ENCODE measurements around the gene CDH23.

Gene CDH23

DNA sequence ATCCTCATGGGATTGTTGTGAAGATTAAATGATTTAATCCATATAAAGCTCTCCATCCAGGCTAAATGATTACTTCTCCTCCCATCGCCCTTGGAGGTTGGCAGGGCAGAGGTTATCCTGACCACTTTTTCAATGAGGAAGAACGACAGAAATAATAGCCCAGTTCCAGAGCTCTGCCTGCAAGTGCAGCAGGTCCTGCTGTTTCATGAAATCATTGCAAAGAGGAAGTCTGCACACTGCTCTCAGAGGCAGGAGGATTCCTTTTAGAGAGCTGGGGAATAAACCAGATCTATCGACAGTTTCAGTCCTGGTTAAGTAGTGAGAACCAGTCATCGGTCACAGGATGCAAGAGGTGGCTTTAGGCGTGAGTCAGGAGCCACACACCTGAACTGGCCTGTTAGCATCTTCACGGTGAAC lies 25.0 kb upstream of the CDH23 start:
- DNase-seq: no peak

DNA sequence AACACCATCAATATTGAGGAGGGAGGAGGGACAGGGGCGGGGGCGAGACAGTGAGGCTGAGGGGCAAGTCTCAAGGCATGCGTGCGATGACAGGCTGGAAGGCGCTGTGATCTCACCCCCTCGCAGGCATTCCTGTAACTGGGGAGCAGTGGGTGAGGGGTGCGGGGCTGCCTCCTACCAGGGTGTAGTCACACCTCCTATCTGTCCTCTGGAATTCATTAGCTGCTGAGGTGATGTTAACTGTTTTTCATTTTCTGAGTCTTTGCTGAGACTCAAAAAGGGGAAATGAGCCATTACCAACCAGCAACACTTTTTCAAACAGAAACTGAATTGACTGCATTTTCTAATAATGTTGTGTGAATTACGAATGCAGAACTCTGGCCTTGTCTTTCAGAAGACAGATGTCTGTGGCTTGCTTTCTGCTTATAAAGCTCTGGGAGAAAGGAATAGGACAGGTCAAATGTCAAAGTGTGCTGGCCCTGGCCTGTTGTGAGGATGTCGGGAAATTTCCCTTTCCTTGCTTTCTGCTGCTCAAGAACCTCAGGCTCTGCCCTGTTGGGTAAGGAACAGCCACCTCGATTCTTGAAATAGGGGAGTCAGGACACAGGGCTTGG lies 23.7 kb upstream of the CDH23 start:
- DNase-seq: no peak

DNA sequence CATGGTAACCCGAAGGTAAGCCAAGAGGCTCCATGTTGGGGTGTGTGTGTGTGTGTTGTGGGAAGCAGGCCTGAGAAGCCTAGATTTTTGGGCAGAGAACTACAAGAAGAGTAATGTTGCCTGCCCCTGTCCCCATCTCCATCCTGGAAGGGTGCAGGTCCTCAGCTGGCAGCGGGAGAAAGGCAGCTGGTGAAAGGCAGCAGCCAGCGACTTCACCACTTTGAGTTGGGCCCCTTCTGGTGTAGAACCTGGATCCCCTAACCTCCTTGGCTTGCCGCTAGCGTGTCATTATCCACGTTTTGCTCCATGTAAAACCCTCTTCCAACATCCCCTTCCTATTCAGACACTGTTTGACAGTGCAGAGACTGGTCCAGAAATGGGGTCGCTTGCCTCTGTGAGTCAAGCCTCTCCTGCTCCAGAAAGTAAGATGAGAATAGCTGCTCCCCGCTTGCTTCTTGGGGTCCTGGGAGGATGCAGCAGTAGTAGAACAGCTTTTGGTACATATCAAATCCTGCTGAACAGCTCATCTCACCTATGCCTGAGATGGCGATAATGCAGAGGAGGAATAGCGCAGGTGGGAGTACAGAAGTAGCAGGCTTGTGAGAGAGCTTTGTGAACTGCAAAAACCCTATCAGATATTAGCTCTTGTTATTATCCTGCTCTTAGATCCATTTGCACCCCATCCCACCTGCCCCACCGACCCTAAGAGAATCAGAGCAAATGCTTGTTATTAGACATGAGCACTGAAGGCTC lies 22.1 kb upstream of the CDH23 start:
- no peak for DNase-seq

DNA sequence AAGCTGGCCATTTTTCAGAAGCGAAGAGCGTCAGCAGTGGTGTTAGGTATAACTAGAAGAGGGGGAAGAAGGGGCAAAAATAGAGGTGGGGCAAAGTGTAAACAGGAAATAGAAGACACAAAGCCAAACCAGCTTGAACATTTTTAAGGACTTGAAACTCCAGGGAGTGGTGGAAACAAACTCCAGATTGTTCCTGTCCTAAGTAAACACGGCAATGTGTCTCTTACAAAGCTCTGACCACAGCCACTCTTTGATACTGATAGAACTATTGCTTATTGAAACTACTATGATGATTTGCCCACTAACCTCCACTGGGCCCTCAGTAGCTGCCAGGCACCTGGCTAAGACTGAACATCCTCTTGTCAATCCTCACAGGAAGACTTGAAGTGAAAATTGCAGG lies 20.8 kb upstream of the CDH23 start:
- no peak for DNase-seq

DNA sequence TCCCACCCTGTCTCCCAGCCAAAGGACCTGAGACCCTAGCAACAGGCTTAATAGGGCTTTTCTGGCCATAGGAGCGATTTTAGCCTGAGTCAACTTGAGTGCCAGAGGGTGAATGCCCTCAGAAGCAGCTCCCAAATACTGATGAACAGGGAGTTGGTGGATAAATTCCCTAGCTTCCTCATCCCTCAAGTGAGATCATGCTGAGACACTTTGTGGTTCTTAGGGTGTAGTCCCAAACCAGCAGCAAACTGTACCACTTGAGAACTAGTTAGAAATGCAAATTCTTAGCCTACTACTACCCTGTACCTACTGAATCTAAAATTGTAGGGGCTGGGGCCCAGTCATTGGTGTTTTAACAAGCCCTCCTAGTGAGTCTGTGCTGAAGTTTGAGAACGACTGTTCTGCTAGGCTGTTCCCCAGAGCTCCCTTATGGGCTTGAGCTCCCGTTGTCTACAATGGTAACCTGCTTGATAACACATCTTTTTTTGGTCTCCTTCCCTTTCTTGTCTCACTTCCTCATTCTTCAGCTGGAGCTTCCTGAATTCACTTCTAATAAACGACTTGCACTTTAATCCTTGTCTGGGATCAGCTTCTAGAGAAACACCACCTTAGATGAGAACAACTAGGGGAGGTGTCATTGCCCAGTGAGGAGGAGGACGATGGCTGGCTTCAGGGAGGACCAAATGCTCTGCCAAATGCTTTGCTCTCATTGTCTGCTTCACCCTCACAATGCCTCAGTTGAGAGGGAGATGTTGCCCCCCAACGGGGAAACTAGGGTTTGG lies 18.2 kb upstream of the CDH23 start:
- no peak for DNase-seq

DNA sequence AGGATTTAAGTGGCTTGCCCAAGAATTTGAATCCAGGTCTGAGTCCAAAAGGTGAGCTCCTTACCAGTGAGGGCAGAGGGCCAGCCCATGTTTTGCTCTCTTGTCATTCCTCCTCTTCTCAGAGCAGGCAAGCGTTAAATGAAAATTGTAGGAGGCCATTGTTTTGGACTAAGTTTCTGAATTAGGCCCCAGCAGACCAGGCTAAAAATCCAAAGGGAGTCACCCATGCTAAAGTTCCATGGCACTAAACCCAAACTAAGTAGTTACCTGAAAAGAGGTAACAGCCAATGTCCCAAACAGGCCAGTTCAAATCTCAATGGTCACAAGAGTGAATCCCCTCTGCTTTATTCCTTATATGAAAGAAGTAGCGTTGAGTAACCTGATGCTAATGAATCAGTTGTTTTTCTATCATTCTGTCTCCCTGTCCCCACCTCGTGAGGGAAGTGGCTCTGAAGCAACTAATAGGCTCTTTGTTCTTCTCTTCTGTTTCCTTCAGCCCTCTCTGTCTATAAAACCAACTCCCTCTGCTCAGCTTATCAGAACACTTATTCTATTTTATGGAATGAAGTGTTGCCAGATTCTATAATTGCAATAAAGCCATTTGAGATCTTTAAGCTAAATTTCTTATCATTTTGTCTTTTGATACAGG lies 17.5 kb upstream of the CDH23 start:
- DNase-seq: no peak

DNA sequence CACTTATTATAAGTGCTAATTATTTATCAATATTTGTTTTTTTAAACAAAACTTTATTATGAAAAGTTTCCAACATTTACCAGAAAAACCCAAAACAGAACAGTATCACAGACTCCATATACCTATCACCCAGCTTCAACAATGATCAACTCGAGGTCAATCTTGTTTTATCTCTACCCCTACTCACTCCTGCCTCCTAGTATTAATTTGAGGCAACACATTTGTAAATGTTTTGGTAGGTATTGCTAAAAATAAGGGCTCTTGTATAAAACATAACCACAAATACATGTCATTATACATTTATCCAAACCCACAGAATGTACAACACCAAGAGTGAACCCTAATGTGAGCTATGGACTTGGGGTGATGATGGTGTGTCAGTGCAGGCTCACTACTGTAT lies 15.9 kb upstream of the CDH23 start:
- DNase-seq: no peak

DNA sequence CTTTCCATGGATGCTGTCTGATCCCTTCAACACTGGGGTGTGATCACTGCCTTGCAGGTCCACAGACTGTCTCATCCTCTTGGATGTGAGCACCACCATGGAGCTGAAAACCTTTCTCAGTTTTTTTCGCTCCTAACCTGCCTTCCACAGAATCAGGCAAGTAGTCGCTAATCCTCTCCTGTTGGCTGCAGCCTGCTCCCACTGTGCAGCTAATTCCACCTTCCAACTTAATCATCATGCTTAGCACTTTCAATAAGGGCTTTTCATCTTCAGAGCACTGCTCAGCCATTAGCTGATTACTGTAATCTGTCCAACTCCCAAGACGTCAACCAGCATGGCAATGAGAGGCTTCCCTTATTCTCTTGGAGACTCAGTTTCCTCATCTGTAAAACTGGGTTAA lies 15.1 kb upstream of the CDH23 start:
- DNase-seq: no peak

DNA sequence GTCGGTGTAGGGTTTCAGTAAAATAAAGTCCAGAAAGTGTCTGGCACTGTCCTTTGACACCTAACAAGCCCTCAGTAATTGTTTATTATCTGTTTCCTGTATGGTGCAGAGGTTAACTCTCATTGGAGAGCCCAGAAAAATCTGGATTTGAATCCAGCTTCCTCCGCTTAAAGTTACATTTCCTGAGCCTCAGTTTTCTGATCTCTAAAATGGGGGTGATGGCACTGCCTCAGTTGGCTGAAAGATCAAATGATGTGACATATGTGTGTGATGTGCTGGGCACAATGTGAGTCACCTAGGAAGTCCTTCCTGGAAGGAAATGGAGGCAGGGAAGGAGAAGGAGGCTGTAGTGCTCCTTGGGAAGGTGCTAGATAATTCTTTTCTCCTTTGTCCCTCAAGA lies 14.7 kb upstream of the CDH23 start:
- no peak for DNase-seq

DNA sequence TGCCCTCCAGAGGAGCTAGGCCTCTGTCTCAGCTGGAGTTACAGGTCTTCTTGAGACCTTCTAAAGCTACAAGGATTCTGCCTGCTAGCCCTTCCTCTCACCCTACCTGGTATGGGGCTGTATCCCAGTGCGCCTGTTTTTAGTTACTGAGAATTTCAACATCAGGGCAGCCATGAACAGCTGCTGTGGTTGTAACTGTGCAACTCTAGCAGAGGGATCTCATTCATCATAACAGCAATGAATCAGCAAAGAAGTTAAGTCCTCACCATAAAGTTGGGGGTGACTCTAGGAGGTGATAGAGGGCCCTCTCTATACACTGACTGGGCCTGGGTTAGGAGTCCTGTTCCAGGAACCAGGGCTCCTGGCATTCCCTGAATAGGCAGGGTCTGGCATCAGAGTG lies 14.0 kb upstream of the CDH23 start:
- DNase-seq: no peak

DNA sequence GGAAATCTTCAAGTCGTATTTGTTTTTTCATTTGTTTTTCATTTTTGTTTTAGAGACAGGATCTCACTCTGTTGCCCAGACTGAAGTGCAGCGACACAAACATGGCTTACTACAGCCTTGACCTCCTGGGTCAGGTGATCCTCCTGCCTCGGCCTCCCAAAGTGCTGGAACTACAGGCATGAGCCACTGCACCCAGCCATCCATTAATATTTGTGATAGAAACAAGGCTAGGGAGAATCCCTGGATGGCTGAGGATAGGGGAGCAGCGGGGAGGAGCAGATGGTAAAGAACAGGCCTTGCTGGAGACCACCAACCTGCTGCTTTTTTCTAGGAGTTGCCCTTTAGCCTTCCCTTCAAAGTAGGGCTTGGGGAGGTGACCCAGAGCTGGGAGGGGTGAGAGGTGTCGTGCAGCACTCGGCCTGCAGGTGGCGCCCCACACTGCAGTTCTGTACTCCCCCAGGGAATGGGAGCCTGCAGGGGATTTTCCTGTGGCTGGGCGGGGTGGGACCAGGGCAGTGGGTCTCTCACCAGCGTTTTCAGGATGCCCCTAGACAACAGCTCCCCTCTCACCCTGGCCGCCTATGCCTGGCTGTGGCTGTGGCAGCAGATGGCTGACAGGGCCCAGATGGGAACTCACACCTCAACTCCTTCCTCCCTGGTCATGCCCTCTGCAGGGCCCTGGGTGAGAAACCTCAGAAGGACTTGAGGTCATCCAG lies 12.6 kb upstream of the CDH23 start:
- no peak for DNase-seq

DNA sequence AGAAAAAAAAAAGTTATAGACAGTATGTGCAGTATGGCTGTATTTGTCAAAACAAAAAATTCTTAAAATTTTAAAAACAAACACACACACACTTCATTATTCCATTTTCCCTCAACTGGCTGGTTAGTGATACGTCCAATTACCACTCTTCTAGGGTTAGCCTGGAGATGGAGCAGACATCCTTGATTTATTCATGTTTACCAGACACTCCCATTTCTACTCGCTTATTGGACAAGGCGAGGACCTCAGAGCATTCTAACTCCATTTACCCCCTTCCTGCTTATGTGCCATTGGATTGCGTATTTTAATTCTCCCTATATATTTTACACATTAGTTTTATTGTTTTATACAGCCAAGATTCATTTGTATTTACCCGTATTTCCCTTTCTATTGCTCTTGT lies 8.5 kb upstream of the CDH23 start:
- DNase-seq: no peak

DNA sequence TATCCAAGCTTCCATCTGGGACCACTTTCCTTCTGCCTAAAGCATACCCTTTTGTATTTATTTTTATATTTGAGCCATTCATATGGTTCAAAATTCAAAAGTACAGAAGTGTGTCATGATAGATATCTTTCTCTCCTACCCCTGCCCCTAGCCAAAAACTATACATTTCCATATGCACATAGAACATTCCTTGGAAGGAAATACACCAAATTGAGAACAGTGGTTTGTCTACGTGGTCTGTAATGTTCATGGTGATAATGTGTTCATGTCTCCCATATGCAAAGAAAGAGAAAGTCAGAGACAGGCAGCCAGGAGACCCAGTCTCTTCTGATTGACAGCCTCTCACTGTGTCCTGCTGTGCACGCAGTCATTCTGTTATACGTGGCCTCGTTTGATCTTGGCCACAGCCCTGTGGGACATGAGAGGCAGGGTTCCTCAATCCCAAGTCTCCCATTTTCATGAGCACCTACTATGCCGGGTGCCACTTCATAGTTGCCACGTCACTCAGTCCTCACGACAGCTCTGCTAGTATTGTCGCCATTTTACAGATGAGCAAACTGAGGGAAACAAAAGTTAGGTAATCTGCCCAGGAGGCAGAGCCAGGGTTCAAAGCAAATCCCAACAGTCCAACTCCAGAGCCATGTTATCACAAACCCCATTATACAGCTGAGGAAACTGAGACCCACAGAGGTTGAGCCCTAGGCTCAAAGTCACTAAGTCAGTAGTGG lies 8.0 kb upstream of the CDH23 start:
- no peak for DNase-seq

DNA sequence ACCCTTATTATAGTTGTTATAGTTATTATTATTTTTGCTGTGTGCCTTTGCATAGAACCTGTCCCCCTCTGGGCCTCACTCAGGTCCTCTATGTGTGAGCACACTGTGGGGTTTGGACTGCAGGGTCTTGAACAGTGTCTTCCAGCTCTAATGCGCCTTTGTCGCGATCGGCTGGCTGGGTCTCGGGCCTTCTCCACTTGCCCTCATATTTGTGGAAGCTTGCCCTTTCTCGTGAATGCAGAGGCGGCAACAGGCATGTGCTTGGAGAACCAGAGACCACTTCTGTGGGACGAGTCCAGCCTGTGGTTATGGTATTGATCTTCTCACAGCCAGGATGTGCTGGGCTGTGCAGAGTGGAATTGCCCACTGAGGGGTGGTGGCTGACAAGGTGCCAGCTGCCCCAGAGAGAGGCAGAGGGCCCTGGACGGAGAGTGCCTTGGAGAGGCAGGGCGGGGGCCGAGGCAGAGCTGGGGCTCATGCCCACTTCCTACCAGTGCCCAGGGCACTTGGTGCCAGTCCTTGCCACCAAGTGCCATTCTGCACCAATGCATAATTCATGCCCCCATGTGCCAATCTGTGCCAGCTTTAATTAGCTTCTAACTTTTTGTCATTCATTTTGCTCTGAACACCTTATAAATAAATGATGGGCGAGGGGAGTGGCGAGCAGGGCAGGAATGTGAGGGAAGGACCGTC lies 6.8 kb upstream of the CDH23 start:
- DNase-seq: no peak

DNA sequence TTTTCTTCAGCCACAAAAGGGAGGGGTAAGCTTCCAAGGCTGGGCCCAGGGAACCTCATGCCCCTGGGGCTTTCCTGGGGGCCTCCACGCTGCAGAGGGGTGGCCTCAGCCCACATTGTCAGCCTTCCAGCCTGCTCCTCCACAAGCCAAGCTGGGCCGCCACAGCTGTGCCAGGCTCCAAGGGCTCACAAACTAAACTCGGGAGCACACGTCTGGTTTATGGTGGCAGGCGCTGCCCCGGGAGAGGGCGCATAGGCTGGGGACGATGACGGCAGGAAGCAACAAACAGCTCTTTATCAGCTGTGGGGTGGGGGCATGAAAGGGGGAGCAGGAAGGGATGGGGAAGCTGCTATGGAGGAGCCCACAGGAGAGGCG lies 6.3 kb upstream of the CDH23 start:
- no peak for DNase-seq

DNA sequence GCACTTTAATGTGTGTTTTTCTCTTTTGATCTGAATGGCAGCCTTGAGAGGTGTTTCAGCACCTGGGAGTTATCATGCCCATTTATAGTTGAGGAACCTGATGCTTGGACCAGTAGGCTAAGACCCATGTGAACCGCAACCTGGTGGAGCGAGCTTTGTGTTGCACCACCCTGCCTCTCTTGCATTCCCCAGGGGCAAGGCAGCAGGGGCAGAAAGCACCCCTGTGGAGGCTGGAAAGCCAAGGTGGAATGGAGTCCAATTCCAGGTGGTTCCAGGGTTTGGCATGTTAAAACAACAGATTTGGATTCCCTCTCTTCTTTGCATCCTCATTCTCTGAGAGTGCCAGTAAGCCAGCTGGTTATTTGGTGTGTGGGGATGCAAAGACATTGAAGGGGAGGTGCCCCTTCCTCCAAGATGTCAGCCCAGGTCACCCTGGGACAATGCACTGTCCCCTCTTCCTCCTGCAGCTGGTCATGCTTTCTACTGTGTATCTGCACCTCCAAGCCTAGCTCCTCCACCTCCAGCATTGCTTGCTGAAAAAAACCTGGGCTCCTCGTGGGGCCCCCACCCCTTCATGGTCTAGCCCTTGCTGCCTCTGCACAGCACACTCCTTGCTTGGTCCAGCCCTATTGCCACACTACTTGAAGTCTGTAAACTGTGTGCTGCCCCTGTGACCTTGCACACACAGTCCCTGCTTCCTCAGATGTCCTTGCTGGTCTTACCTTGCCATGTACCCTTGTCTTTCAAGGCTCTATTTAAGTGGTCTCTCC lies 5.6 kb upstream of the CDH23 start:
- DNase-seq: no peak

DNA sequence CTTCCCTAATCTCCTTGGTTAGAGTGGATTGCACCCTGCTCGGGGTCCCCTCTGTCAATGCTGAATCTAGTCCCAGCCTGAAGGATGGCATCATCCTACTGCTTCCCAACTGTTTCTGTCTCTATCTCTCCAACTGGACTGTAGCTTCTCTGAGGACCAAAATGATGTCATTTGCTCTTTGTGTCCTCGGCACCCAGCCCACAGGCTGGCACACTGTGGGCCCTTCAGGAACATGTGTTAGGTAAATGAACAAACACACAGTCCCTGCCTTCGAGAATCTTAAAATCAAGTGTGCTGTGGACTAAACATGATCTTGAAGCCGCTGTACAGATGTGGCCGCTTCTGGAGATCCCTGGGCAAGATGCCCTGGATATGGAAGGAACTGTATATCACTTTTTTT lies 5.0 kb upstream of the CDH23 start:
- no peak for DNase-seq

DNA sequence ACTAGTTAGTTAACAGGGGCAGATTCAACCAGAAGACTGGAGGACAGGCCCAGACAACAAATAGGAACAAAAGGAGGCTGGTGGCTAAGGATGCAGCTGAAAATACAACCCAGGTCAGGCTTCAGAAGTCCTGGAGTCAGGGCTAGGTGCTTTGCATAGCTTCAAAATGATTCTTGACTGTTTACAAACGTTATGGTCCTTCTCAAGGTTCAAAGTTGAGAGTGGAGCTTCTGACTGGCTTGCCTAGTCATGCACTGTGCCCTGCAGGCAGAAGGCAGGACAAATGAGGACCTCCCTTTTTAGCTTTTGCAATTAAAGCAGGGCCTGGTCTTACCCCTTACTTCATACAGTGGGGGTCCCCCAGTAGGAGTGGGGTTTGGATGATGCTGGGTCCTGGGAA lies 4.4 kb upstream of the CDH23 start:
- no peak for DNase-seq

DNA sequence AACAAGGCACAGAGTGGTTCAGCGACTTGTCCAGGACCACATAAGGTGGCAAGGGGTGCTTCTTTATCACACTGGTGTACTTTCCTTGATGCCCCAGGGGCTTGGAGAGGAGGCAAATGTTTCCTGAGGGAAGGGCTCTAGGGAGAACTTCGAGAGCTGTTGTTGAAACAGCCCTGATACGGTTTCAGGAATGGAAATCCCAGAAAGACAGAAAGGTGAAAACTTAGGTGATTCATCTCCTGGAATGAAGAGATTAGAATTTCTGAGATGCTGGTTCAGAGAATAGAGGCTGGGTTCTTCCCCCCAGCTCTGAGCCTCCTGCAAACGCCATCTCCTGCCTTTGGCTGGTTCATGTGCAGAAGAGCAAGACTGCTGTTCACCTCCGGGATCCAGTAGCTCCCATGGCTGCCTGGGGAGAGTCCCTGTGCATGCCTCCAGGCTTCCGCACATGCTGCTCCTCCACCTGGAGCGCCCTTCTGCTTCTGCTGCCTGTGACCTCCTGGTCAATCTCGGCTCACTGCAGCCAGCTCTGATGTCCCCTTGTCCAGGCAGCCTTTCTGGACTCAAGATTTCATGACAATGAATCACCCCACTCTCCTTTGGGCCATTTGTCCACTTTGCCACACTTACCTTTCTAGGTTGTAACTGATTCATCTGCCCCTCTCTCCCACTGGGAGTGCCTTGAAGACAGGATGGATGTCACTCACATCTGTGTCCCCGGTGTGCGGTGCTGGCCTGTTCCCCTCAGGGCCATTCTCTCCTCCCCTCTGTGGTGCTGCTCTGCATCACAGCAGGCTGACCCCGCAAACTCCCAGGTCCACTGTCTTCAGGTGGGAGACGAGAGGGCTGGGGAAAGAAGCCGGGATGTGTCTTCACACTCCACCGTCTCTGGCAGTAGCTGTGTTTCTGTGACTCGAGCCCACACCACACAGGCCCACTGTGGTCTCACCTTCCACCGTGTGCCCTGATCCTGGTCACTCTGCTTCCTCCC lies 3.6 kb upstream of the CDH23 start:
- no peak for DNase-seq
